GM06990 (cell line): ENCODE results near the gene RNF182.

Experiments
- DNase-seq: peaks from one replicate; pipeline ENCODE4 v3.0.0-alpha.2; 2011; ENCODE audit not compliant: insufficient read length; ENCODE audit errors: extremely low read depth
- H3K27me3 ChIP-seq: replicated peaks from 2 replicates; pipeline ENCODE4 v1.6.0; 2011; ENCODE audit warnings: low read length; ENCODE audit not compliant: control insufficient read depth, insufficient read depth
- H3K36me3 ChIP-seq: 2 replicates; pipeline ENCODE4 v1.5.1; 2011; ENCODE audit warnings: low read length; ENCODE audit not compliant: control insufficient read depth, insufficient read depth
- H3K4me3 ChIP-seq: replicated peaks from 2 replicates; pipeline ENCODE4 v1.5.1; 2011; ENCODE audit warnings: low read depth, mild to moderate bottlenecking, control low read depth, low read length
- CTCF ChIP-seq: IDR thresholded peaks from 2 replicates; pipeline ENCODE4 v1.5.1; 2011; ENCODE audit warnings: low read length, control low read depth, mild to moderate bottlenecking, inconsistent platforms; ENCODE audit not compliant: insufficient read depth, poor library complexity, severe bottlenecking

RNF182 gene

DNA sequence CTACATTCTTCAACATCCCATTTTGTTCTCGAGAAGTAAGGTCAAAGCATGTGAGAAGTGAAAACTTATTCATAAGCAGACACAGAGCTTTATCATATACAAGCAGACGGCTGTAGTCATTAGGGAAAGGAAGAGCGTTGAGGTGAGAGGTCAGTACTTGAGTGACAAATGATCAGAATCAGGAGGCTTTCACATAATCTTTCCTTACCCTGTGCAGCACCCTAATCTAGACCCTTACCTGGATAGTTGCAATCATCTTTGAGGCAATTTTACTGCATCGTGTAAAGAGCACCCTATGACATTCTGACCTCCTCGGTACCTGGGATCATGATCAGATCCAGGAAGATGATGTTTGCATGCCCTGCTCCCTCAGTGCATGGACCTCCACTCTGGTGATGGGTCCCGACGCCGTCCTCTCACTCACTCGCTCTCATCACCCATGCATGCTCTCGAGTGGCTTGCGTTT, 62.7 kb downstream of the RNF182 start:
- Histone ChIP-seq H3K27me3 (peaks cover 3% of the 10 kb centered on the region; the same call in 1 of the 2 replicates), H3K4me3 (no peak overlapping the region), H3K36me3 (no peaks in the 10 kb centered on the region)
- DNase-seq, result no peak
- TF ChIP-seq CTCF, result no peak

- TF ChIP-seq CTCF, result no peak
- no peak for DNase-seq
- peaks cover 3% of the 10 kb centered on the region; the same call in 1 of the 2 replicates for H3K27me3 ChIP-seq
- H3K4me3 ChIP-seq, result no peak overlapping the region
- no peaks in the 10 kb centered on the region for H3K36me3 ChIP-seq
Observed at GRCh38 chr6:13988049-13988738, 63.4 kb downstream of the RNF182 start.

GRCh38 chr6:13988908-13989307, 64.2 kb downstream of the RNF182 start:
- DNase-seq, result no peak
- Histone ChIP-seq H3K4me3 (no peak overlapping the region), H3K36me3 (no peaks in the 10 kb centered on the region), H3K27me3 (peaks cover 3% of the 10 kb centered on the region; the same call in 1 of the 2 replicates)
- TF ChIP-seq CTCF, result no peak

GRCh38 chr6:13989496-13990144, 64.9 kb downstream of the RNF182 start:
- no peak for DNase-seq
- H3K27me3 ChIP-seq, result peaks cover 3% of the 10 kb centered on the region; the same call in 1 of the 2 replicates
- TF ChIP-seq CTCF, result no peak
- H3K36me3 ChIP-seq, result no peaks in the 10 kb centered on the region
- H3K4me3 ChIP-seq, result no peak overlapping the region

DNA sequence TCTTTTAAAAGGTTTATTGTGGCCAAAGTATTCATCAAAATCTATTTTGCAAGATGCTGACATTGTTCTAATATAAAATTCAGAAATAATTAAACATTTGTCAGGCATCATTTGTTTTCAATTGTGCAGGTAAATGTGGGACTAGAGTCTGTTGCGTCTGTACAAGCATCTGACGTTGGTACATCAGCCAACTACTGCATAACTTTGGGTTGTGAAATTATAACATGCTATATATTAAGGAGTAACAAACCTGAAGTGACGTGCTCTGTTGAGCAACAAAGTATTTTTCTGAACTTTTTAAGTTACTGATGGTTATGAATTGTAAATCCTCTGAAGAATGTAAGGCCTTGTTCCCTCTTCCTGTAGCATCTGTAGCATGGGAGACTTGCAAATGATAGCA, 66.0 kb downstream of the RNF182 start:
- no peak for TF ChIP-seq CTCF
- no peak overlapping the region for H3K4me3 ChIP-seq
- DNase-seq, result no peak
- no peaks in the 10 kb centered on the region for H3K36me3 ChIP-seq
- H3K27me3 ChIP-seq, result peaks cover 3% of the 10 kb centered on the region; the same call in 1 of the 2 replicates

DNA sequence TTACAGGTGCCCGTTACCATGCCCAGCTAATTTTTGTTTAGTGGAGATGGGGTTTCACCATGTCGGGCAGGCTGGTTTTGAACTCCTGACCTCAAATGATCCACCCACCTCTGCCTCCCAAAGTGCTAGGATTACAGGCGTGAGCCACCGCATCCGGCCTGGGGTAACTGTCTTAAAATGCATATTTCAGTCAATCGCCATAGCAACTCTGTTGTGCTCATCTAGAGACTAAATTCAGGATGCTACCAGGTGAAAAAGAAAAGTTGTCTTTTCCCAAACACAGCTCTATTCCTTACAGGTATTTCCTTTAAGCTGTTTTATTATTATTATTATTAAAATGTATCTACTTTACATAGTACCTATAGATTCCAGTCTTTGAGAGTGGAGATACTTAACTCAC, 66.6 kb downstream of the RNF182 start:
- H3K27me3 ChIP-seq, result peaks cover 3% of the 10 kb centered on the region; the same call in 1 of the 2 replicates
- no peaks in the 10 kb centered on the region for H3K36me3 ChIP-seq
- no peak overlapping the region for H3K4me3 ChIP-seq
- no peak for TF ChIP-seq CTCF
- DNase-seq, result no peak
